Measurements from ENCODE around the gene GDF3.
"Not testable (repeated sequence)": the region's sequence is repeated elsewhere in the genome, so short reads cannot be mapped to it uniquely, and the experiment has no call there.

Gene GDF3

DNA sequence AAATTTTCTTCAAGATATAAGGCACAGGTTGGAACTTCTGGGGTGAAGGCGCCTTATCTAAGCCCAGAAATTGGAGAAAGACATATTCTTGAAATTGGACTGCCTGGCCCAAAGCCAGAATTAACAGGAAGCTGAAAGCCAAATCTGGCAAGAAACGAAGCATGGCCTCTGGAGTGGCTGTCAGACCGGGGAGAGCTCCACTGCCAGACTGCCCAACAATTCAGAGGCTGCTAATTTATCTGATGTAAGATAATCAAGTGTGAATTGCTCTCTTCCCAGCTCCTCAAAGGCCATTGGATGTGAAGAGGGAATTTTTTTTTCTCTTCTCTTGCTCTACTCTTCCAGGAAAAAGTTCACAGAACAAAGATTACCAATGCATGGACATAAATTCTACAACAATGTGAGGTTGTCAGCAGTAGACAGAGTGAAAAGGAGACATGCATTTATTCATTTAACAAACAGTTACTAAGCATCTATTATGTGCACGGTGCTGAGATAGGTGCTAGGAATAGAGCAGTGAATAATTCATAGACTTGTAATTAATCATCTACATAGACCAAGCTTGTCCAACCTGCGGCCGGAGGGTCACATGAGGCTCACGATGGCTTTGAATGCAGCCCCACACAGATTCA is at the start of gene GDF3:
Gene GDF3 (minus strand): TSS at position 210 of the 632 bp plus-strand sequence. CDS start 47 bp downstream, at position 163.
- DNase-seq: no peak

DNA sequence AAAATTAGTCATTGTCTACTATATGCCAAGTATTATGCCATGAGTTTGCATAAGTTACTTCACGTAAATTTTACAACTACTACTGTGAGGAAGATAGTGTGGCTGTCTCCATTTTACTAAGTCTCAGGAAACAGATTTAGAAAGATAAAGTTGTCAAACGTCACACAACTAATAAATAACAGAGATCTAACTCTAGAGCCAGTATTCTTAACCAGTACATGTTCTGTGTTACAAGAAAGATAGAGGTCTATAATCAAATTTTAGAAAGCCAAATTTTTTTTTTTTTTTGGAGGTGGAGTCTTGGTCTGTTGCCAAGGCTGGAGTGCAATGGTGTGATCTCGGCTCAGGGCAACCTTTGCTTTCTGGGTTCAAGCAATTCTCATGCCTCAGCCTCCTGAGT is 37.4 kb upstream of the GDF3 start:
- no peak for DNase-seq

DNA sequence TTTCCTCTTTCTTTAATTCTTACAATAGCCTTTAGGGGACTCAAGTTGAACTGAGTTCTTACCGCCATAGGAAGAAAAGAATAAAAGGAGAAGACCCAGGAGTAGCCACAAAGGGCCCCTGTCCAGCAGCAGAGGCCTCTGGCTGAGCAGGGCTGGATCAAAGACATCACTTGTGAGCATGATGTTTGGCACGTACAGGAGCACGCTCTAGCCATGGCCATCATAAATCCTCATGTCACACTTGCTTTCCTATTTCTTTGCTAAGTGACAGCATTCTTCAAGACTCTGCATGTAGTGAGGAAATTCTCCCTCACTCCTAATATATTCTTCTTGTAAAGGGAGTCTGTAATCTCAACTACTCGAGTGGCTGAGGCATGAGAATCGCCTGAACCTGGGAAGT is 35.9 kb upstream of the GDF3 start:
- DNase-seq: no peak

DNA sequence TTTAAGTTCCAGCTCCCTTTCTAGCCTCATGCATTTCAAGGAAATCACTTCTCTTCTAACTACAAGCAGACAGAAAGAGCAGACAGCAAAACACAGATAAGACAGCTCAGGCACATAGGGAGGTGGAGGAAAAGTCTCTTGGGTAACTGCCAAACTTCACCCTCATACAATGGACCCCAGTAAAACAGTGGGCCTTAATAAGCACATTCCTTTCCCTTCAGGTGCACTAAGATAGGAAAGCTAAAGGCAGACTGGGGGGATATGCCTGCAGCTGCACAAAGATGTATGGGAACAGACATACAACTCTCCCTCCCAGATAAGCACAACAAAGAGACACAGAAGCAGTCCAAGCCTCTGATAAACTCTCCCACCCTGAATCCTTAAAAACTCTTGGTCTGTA is 35.4 kb upstream of the GDF3 start:
- DNase-seq: not testable (repeated sequence)

DNA sequence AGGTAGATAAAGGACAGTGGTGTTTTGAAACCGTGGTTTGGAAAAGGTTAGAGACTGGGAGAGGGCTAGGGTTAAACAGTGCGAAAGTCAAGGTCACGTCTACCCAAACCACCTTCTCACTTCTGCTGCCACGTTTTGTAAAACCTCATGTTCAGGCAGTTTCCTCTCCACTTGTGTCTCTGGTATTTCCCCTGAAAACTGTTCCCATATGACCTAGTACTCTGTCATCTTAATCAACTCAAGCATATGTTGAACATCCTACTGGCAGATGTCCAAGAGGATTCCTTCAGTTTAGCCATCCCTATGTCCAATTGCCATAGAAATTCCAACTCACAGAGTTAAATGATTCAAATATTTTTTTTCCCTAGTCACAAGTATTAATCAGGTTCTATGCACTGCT is 34.2 kb upstream of the GDF3 start:
- no peak for DNase-seq

DNA sequence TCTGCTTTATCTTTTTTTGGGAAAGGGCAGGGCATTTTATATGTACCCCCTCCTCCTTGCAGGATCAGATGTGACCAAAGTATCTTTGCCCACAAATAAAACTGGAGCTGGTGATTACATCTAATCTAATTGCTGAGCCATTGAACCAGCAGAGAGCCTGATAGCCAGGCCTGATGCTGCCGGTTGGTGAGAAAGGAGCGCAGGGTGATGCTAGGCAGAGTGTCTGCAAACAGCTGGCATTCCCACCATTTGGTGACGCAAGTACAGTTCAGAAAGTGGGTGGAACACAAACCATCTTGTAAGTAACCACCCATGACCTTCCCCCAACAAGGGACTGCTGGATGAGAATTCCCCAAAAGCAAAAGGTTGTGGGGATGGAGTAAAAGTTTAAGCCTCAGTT is 28.4 kb upstream of the GDF3 start:
- no peak for DNase-seq

DNA sequence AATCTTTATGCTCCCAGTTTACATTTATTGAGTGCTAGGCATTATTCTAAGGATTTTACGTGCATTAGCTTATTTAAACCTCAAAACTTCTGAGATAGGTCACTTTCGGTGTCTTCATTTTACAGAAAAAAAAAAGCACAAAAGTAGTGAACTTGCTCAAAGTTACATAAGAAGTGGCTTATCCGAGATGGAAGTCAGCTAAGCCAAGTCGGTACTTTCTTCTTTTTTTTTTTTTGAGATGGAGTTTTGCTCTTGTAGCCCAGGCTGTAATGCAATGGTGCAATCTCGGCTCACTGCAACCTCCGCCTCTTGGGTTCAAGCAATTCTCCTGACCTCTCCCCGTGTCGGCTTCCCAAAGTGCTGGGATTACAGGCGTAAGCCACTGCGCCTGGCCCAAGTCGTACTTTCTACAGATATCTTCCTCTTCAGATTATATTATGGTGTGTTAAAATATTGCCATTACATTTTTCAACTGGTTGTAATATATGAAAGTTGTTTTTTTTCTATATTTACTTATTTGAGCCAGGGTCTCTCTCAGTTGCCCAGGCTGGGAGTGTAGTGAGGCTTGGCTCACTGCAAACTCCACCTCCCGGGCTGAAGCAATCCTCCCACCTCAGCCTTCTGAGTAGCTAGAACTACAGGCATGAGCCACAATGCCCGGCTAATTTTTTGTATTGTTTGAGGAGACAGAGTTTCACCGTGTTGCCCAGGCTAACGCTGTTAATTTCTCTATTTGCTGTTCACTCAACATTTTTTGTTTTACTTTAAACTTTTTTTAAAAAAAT is 24.6 kb upstream of the GDF3 start:
- DNase-seq: no peak

DNA sequence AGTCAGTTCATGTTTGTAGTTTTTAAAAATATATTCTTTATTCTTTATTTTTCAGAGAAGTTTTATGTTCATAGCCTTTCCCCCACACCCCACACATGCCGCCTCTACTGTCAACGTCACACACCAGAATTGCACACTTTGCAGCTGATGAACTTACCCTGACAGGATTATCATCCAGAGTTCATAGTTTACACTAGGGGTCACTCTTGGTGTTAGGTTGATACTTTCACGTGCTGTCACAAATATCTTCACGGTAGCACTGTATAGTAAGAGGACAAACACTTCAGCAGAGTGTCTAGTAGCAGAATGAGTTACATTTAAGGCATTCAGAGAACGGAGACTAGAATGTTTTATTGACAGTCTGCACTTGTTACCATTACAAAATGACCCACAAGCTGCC is 20.8 kb upstream of the GDF3 start:
- no peak for DNase-seq

DNA sequence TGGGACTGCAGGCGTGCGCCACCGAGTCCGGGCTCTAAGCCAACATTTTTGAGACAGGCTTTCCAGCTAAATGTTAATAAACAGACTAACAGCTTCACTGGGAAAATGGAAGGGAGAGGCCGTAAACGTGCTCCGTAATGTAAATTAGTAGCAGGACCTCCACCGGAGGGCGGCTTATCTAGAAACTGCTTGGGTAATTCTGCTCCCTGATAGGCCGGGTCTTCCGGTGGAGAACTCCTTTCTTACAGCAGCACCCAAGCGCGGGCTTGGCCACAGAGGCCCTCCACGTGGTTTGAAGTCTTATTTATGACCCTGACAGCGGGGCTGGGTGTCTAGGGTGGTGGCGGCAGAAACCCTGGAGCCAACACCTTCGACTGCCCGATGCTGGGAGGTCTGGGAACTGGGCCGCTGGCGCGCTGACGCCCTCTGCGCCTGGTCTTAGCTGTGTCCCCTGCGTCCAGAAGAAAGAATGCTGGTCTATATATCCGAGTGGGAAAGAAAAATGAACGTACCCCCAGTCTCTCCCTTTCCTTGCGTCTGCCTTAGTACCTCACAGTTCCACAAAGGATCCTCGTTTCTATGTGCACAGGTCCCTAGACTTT is 17.4 kb upstream of the GDF3 start:
- no peak for DNase-seq

DNA sequence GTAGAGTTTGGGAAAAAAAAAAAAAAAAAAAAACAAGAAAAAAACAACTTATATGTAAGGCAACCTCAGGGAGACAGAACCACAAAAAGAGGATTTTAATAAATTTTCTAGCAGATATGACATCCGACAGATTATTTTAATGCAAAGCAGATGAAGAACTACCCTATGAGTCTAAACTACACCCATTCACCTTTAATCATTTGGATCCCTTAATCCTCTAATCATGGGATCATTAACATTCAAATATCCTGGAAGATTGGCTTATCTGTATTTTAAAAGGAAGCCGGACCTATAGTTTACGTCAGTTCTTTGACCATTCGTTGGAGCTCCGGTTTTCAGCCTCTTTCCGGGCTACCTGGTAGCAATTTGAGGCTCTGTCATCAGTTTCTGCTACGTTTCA is 15.6 kb upstream of the GDF3 start, which contains the start of gene DPPA3:
Gene DPPA3 (plus strand): TSS at position 301 of the 400 bp plus-strand sequence. CDS start 138 bp downstream, outside the sequence.
- no peak for DNase-seq

DNA sequence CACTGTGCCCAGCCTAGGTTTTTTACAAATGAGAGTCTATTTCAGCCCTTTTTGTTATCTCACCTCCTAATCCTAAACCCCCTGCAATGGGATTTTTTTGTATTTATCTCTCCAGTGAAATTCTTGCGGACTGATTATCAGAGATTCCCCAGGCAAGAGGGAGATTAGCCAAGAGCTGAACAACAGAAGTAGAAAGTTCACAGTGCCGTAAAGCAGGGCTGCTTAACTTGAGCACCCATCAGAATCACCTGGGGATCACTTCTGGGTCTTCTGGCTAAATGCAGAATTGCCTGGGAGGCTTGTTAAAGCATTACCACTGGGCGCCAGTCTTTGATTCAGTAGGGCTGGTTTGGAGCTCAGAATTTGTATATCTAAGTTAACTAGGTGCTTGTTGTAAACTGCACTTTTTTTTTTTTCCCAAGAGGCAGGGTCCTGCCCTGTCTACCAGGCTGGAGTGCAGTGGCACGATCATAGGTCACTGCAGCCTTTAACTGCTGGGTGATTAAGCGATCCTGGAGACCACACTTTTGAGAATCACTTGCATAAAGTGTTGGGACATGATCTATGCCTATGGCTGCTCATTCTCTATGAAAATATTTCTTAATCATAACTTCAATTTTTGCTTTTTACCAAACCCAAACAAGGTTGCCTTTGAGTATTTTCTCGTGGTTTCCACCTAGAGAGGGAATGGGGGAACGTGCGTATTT is 14.5 kb upstream of the GDF3 start:
- no peak for DNase-seq

DNA sequence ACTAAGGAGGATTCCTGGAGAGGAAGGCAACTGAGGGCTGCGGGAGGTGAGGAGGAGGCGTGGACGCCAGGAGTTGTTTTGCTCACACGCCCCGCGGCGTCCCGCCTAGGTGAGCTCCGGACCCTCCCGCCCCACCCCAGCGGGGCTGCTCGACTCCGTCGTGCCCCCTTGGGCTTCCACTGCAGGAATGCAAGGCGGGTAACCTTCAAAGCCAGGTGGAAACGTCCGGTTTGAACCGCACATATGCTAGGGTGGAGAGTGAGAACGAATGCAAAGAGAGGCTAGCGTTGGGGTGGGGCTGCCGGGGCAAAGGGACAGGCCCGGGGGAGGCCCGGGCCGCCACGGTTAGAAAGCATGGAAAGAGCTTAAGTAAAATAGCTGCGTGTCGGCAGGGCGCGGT is 10.3 kb upstream of the GDF3 start:
- no peak for DNase-seq

DNA sequence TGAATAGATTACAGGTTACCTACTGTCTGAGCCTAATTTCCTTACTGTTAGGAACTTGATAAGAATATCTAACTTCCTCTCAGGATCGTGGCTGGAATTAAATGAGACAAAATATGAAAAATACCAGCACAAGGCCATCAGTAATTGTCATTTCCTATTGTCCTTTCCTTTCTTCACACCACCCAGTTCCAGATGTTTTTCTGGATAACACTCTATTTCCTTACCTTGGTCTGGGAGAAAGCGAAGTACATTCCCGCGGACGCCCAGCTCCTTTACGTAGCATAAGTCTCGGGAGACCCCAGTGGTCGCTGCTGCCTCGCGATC is 376 bp downstream of the GDF3 start:
- no peak for DNase-seq

DNA sequence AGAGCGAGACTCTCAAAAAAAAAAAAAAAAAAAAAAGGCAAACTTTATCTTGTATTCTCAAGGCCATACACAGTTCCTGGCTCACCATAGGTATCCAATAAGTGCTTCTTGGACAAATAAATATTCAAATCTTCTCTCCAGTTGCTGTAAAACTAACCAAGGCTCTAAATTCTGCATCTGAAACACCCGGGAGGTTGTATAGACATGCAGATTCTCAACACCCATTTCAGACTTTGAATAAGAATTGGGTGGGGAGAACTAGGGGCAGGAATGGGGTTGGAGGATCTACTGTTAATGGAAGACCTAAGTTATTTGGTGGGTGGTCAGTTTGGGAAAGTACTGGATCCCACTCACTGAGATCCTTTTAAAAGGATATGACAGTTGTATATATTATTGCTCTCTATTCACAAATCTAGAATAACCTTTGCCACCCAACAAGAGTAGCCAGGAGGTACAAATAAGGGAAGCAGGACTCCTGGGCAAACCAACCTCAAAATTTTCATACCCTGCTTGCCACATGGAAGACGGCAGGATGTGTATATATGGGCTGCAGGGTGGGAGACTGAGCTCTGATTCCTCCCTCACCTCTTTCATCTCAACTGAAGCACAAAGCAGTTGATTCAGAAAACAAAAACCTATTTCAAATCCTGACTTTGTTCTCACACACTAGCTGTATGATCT is 879 bp downstream of the GDF3 start:
- DNase-seq: no peak

DNA sequence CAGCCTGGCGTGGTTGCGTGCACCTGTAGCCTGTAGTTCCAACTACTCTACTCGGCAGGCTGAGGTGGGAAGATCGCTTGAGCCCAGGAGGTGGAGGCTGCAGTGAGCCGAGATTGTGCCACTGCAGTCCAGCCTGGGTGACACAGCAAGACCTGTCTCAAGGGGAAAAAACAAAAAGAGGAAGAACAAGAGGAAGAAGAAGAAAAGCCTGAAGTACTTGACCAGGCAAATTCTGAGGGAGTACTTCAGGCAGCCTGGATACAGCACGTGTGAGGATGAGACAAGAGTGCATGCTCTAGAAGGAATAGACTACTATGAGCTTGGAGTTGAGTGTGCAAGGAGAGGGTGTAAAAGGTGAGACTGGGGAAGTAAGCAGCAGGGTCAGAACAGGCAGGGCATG is 1.8 kb downstream of the GDF3 start:
- no peak for DNase-seq

DNA sequence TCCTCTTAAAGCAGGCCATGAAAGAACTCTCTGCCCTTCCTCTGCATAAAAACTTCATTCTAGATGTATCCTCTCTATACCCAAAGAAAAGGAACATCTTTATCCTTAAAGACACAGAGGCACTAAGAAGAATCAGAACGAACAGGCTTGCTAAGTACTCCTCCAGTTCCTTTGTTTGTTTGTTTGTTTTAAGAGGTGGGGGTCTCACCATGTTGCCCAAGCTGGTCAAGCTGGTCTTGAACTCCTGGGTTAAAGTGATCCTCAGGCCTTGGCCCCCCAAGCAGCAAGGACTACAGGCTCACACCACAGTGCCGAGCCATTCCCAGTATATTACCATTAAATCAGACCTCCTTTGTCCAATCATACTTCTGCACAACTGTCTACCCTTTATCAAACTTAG is 14.0 kb downstream of the GDF3 start:
- DNase-seq: no peak

DNA sequence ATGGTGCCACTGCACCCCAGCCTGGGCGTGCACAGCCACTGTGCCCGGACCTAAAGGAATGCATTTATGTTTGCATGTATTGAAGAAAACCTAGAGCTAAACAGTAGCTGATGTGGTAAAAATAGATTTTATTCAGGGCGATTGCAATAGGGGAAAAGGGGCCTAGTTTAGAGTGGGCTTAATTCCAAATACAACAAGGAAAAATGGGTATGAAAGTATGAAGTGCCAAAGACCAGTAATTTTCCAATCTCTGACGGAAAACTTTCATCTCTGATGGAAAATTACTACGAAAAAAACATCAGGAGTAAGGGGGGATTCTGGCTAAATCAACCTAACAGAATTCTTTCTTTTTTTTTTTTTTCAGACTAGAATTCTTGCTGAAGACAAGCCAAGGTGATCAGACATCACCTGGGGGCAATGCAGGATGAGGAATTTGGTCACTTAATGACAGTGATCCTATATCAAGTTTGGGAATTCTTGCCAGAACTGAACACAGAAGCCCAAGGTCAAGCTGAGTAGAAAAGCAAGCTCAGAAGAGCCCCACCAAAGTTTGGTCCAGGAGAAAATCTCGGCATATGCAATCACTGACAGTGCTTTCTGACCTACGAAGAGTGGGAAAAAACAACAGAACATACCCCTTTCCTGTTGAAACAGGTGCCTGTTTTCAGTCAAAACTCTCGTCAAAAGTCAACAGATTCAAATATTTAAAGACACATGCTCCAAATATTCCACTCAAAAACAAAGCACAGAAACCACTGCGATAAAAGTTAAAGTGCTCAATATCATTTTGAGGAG is 16.1 kb downstream of the GDF3 start:
- no peak for DNase-seq

DNA sequence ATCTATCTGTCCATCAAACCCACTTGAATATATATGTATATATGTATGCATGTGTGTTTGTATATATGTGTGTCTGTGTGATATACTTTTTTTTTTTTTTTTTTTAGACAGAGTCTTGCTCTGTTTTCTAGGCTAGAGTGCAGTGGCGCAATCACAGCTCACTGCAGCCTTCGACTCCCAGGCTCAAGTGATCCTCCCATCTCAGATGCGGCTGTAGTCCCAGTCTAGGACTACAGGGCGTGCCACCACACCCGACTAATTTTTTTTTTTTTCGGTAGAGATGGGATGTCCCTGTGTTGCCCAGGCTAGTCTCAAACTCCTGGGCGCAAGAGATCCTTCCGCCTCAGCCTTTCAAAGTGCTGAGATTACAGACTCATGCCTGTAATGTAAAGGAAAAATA is 16.8 kb downstream of the GDF3 start:
- no peak for DNase-seq

DNA sequence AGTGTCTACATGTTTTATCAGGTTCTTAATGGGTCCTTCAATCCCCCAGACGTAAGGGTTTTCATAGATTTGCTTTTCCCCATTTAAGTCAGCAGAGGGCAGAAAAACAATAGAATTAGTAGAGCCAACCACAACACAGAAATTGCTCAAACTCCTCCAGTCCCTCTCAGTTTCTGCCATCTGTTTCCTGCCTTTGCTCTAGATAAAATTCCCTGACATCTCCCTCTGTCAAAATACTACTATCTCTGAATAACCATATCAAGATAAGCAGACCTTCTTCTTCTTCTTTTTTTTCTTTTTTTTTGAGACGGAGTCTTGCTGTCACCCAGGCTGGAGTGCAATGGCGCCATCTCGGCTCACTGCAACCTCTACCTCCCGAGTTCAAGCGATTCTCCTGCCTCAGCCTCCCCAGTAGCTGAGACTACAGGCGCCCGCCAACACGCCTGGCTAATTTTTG is 18.1 kb downstream of the GDF3 start:
- not testable (repeated sequence) for DNase-seq

DNA sequence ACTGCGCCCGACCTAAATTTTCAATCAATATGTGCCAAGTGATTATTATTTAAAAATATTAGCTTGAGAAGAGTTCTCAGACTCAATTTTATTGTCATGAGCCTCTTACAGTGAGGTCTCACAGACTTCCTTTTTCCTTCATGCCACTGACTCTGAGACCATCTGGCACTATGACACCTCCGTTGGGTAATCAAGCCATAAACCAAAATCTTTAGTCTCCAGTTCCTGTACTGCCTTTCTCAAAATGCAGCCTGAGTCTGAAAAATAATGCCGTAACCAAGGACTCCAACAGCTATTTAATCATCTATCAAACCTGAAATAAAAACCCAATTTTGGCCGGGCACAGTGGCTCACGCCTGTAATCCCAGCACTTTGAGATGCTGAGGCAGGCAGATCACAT is 20.1 kb downstream of the GDF3 start:
- not testable (repeated sequence) for DNase-seq

DNA sequence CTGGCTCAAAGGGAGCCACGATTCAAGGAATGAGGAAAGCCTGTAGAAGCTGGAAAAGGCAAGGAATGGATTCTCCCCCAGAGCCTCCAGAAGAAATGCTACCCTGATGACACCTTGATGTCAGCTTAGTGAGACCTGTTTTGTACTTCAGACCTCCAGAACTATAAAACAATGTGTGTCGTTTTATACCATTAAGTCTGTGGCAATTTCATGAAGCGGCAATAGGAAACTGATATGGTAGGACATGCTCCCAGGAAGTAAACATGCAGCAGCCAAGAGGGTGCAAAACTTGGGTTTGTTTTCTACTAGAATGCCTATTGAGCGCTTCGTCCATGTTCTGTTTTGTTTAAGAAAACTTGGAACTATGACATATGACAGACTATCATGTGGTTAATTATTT is 27.4 kb downstream of the GDF3 start:
- DNase-seq: no peak

DNA sequence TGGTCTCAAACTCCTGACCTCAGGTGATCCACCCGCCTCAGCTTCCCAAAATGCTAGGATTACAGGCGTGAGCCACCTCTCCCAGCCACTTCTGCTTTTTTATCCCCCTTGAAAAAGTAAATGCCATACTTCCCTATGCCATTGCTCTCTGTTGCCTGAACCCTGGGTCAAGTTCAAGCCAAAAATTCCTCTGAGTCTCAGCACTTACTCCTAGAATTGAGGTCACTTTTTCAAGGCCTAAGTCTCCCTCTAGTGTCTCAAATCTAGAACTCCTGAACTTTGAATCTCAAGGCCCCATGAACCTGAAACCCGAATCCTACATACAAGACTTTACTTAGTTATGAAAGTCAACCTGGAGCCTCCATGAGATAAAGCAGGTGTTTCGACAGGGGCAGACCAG is 28.4 kb downstream of the GDF3 start:
- DNase-seq: no peak

Measured in activated CD8-positive, alpha-beta memory T cell treated with anti-CD3 and anti-CD28 coated beads, Interleukin-2, amount 50 U/mL, for 4 hours (primary cell).